NCI-H510A treated with DMSO at 0.1 percent for 48 hours (cell line): ENCODE data around the gene ATP2C1.

Source experiments
- DNase-seq: peaks from one replicate; lab custom pipeline; 2025; lab: John Stamatoyannopoulos, UW

ATP2C1 gene

GRCh38 chr3:130976706-130977105, 82.8 kb downstream of the ATP2C1 start:
- no peak for DNase-seq

DNA sequence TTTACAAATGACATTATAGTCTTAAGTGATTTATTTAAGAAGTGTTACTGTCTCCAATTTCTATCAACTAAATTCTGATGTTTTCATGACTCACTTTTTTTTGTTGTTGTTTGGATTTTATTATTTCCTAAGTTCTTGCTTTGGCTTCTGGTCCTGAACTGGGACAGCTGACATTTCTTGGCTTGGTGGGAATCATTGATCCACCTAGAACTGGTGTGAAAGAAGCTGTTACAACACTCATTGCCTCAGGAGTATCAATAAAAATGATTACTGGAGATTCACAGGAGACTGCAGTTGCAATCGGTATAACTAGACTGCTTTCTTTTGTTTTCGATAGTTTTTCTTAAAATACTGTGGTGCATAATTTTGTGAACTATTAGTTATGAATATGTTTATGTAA, 85.2 kb downstream of the ATP2C1 start:
- DNase-seq: no peak

DNA sequence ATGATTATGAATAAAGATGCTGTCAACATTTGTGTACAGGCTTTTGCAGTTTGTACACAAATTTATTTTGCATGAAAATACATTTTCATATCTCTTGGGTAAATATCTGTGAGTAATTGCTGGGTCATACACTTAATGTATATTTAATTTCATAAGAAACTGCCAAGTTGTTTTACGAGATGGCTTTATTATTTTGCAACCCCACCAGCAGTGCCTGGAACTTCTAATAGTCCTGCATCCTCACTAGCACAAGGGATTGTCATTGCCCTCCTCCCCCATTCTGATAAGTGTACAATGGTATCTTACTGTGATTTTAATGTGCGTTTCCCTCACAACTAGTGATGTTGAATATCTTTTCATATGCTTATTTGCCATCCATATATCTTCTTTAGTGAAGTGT, 87.6 kb downstream of the ATP2C1 start:
- no peak for DNase-seq

DNA sequence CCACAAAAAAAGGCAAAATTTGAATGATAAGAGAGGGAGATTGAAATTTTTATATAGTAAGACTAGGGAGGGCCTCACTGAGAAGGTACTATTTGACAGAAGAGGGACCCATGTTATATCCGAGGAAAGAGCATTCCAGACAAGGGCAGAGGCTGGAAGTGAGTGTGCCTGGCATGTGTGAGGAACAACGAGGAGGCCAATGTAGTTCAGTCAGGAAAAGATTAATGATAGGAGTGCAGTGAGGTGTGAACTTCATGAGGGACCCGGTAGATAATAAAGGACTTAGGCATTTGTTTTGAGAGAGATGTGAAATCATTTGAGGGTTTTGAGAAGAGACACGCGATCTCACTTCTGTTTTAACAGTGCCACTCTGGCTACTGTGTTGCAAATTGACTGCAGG, 96.4 kb downstream of the ATP2C1 start:
- no peak for DNase-seq

- no peak for DNase-seq
Measured at GRCh38 chr3:130991126-130991525, 97.2 kb downstream of the ATP2C1 start.

GRCh38 chr3:130992344-130992743, 98.5 kb downstream of the ATP2C1 start:
- DNase-seq: peak; percentile 4

DNA sequence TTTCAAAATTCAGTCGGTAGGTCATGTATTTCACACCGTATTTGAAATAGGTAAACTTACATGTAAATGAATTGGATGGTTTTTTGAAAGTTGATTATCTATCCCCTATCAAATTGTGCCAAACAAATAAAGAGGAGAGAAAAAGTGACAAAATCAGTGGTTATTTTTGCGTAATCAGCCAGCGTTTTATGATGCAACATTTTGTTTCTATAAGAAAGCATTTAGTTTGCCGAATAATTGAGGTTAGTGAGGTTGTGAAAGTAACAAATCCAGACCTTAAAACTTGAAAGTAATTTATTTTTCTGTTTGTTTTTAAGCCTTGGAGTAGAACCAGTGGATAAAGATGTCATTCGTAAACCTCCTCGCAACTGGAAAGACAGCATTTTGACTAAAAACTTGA, 103.4 kb downstream of the ATP2C1 start:
- DNase-seq: no peak

DNA sequence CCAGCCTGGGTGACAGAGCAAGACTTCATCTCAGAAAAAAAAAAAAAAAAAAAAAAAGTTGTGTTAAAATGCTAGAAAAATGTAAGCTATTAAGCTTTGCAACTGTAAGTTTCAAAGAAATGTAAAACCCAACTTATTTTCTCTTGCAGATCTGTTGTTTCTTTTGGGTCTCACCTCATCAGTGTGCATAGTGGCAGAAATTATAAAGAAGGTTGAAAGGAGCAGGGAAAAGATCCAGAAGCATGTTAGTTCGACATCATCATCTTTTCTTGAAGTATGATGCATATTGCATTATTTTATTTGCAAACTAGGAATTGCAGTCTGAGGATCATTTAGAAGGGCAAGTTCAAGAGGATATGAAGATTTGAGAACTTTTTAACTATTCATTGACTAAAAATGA, 107.2 kb downstream of the ATP2C1 start:
- no peak for DNase-seq

DNA sequence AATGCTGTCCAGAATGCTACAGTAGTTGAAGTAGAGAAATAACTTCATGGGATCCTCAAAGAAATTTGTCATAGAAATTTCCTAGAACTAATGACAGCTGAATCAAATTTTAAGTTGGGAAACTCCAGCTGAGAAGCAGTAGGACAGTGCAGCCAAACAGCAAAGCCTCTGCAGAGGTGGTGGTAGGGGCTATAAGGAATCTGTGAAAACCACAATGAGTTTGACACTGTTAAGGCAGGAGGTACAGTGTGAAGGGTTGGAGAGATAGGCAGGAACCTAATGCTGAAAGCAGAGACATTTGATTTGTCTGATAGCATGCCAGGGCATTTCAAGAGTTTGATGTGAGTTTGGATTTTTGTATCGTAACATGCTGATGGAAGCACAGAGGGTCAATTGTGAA, 110.7 kb downstream of the ATP2C1 start:
- DNase-seq: no peak

- no peak for DNase-seq
Measured at GRCh38 chr3:131007256-131007655, 113.4 kb downstream of the ATP2C1 start.

- DNase-seq: no peak
Measured at GRCh38 chr3:131007782-131008181, 113.9 kb downstream of the ATP2C1 start.

DNA sequence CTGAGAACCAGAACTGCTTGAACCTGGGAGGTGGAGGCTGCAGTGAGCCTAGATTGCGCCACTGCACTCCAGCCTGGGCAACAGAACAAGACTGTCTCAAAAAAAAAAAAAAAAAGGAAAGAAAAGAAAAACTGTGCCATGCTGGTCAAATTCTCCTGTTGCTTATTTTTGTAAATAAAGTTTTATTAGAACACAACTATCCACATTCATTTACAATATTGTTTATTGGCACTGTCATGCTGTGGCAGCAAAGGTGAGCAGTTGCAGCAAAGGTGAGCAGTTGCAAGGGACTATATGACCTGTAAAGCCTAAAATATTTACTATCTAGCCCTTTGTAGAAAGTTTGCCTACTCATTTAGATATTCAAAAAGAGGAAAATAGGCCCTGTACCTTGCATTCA, 114.4 kb downstream of the ATP2C1 start:
- DNase-seq: no peak

DNA sequence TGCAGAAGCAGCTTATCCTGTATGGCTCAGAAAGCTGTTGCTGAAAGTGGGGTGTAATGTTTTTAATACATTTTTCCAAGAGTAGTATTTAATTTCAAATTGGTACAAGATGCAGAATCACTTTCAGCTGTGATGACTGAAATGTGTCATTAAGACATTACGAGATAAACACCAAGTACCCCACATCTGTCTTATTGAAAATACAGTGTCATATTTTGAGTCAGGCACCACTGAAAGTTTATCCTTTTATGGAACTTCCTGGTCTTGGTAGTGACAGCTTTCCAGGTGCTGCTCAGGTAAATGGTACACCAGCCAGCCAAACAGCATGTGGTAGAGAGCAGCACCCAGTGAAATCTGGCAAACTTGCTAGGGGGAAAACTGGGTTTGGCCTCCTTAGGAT, 115.8 kb downstream of the ATP2C1 start:
- DNase-seq: no peak

DNA sequence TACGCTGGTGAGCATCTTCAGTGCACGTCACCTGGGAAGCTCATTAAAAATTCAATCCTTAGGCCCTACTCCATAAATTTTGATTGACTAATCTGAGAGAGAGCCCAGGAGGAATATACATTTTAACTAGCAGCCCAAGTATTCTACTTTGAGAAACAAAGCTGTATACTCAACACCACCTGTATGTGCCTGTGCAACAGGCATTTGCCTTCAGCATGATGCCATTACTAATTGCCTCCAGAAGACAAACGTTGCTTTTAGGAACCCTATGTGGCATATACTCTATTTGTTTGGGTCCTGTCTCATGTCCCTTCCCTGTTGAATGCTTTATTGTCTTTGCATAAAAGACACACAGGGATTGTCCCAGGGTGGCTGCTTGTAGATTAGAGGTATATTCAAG, 125.1 kb downstream of the ATP2C1 start:
- no peak for DNase-seq

GRCh38 chr3:131020122-131020693, 126.3 kb downstream of the ATP2C1 start:
- DNase-seq: no peak

- no peak for DNase-seq
Measured at GRCh38 chr3:131025539-131025938, 131.7 kb downstream of the ATP2C1 start.

- peak; percentile 81 for DNase-seq
Measured at GRCh38 chr3:131026321-131027151, 132.7 kb downstream of the ATP2C1 start, which contains the start of the genes ASTE1 and NEK11. Gene ASTE1 (minus strand): TSS chr3:131026825. CDS start chr3:131025306, 1,519 bp downstream. Gene NEK11 (plus strand): TSS chr3:131026877. CDS start chr3:131029709, 2,832 bp downstream.

- DNase-seq: no peak
Measured at GRCh38 chr3:131028844-131029243, 135.0 kb downstream of the ATP2C1 start.

GRCh38 chr3:131031660-131032059, 137.8 kb downstream of the ATP2C1 start:
- DNase-seq: no peak

- peak; percentile 44 for DNase-seq
Measured at GRCh38 chr3:131033480-131034080, 139.7 kb downstream of the ATP2C1 start.

- DNase-seq: no peak
Measured at GRCh38 chr3:131036200-131036816, 142.4 kb downstream of the ATP2C1 start.

- no peak for DNase-seq
Measured at GRCh38 chr3:131036986-131037385, 143.1 kb downstream of the ATP2C1 start.

GRCh38 chr3:131038326-131038725, 144.4 kb downstream of the ATP2C1 start:
- DNase-seq: no peak
